Liver (tissue), 9 donors: ENCODE measurements around the gene CASP10. TPM values are rescaled to one million over a fixed set of nuclear protein-coding genes. Genes with fewer than 3 reads are reported as not detected.

Experiments
- DNase-seq: peaks from one replicate; pipeline ENCODE4 v3.0.0-alpha.2; 2017; ENCODE audit warnings: low spot score
- H3K27ac ChIP-seq, 2 donors: one replicate each; pipeline ENCODE4 v1.7.0; 2013; ENCODE audit warnings: inconsistent platforms in 2 of 2, low read length in 2 of 2, control low read depth in 1 of 2, low read depth in 1 of 2, mild to moderate bottlenecking in 1 of 2
- H3K27me3 ChIP-seq, 4 donors: one replicate each; pipeline versions ENCODE4 v1.6.1 to v1.7.0; 2013; ENCODE audit warnings: low read length in 3 of 4, inconsistent platforms in 1 of 4, mild to moderate bottlenecking in 1 of 4, moderate library complexity in 1 of 4; ENCODE audit not compliant: control insufficient read depth in 4 of 4, insufficient read depth in 4 of 4
- H3K36me3 ChIP-seq, 4 donors: one replicate each; pipeline versions ENCODE4 v1.6.1 to v1.7.0; 2013; ENCODE audit warnings: low read length in 3 of 4, mild to moderate bottlenecking in 3 of 4, low read depth in 1 of 4, moderate library complexity in 1 of 4; ENCODE audit not compliant: control insufficient read depth in 4 of 4, insufficient read depth in 3 of 4
- H3K4me1 ChIP-seq, 4 donors: one replicate each; pipeline versions ENCODE4 v1.6.1 to v1.7.0; 2013; ENCODE audit warnings: low read length in 3 of 4, mild to moderate bottlenecking in 3 of 4, moderate library complexity in 1 of 4; ENCODE audit not compliant: control insufficient read depth in 4 of 4, insufficient read depth in 4 of 4
- H3K4me3 ChIP-seq, 3 donors: one replicate each; pipeline versions ENCODE4 v1.6.1 to v1.7.0; 2013; ENCODE audit warnings: low read length in 3 of 3, control low read depth in 1 of 3, low read depth in 1 of 3, mild to moderate bottlenecking in 1 of 3
- H3K9ac ChIP-seq, 2 donors: one replicate each; pipeline ENCODE4 v1.7.0; 2013; ENCODE audit warnings: low read length in 2 of 2, mild to moderate bottlenecking in 2 of 2, moderate library complexity in 2 of 2, control low read depth in 1 of 2, low read depth in 1 of 2
- H3K9me3 ChIP-seq, 4 donors: one replicate each; pipeline versions ENCODE4 v1.6.1 to v1.7.0; 2013; ENCODE audit warnings: low read length in 3 of 4; ENCODE audit not compliant: control insufficient read depth in 4 of 4
- ATF3 ChIP-seq: IDR thresholded peaks from 2 replicates; pipeline ENCODE4 v1.6.1; 2016; ENCODE audit warnings: antibody characterized with exemption
- FOXA1 ChIP-seq: IDR thresholded peaks from 2 replicates; pipeline ENCODE4 v1.6.1; 2016; ENCODE audit warnings: antibody characterized with exemption
- FOXA2 ChIP-seq: IDR thresholded peaks from 2 replicates; pipeline ENCODE4 v1.6.1; 2016; ENCODE audit warnings: antibody characterized with exemption
- GABPA ChIP-seq, 2 donors: IDR thresholded peaks in 1 of 2; conservative IDR thresholded peaks in 1 of 2; 2 replicates each; pipeline ENCODE4 v1.6.1; 2016; ENCODE audit warnings: antibody characterized with exemption in 2 of 2, mild to moderate bottlenecking in 1 of 2, moderate library complexity in 1 of 2
- HNF4A ChIP-seq, 2 donors: conservative IDR thresholded peaks; 2 replicates each; pipeline ENCODE4 v1.6.1; 2016; ENCODE audit warnings: antibody characterized with exemption in 2 of 2, mild to moderate bottlenecking in 2 of 2
- JUND ChIP-seq, 2 donors: IDR thresholded peaks; 2 replicates each; pipeline ENCODE4 v1.6.1; 2016; ENCODE audit warnings: antibody characterized with exemption in 2 of 2
- NR2F2 ChIP-seq: IDR thresholded peaks from 2 replicates; pipeline ENCODE4 v1.6.1; 2016; ENCODE audit warnings: antibody characterized with exemption
- RXRA ChIP-seq, 2 donors: IDR thresholded peaks; 2 replicates each; pipeline ENCODE4 v1.6.1; 2017 to 2018; ENCODE audit warnings: antibody characterized with exemption in 2 of 2, mild to moderate bottlenecking in 1 of 2
- SP1 ChIP-seq: IDR thresholded peaks from 2 replicates; pipeline ENCODE4 v1.6.1; 2018; ENCODE audit warnings: antibody characterized with exemption, mild to moderate bottlenecking
- TAF1 ChIP-seq: conservative IDR thresholded peaks from 2 replicates; pipeline ENCODE4 v1.6.1; 2016; ENCODE audit warnings: antibody characterized with exemption, mild to moderate bottlenecking
- YY1 ChIP-seq: IDR thresholded peaks from 2 replicates; pipeline ENCODE4 v1.6.1; 2016; ENCODE audit warnings: antibody characterized with exemption, mild to moderate bottlenecking
- ZBTB33 ChIP-seq: IDR thresholded peaks from 2 replicates; pipeline ENCODE4 v1.6.1; 2016; ENCODE audit warnings: antibody characterized with exemption
- WGBS: extraction: QIAGEN DNeasy Blood & Tissue Kit; methylation state at CpG from one replicate; pipeline ENCODE4 v1.1.7; 2013; 5-methylcytosine and 5-hydroxymethylcytosine counted together
- polyA plus RNA-seq, 2 donors: library from polyadenylated mRNA; stranded (reverse) in 1 of 2; unstranded in 1 of 2; fragments of 200-250 nt in 1 of 2; fragments of >200 nt in 1 of 2; fragmentation: Nextera tagmentation in 1 of 2; extraction: Ambion mirVana in 1 of 2; gene quantifications; one replicate each; pipeline versions ENCODE4 v1.2.1 to v1.2.3, GENCODE V29; 2013 to 2015
- total RNA-seq, 2 donors: library from RNA; depleted of rRNA; stranded (reverse); fragments of >200 nt; gene quantifications; one replicate each; pipeline ENCODE4 v1.2.3, GENCODE V29; 2014
- donor health status: healthy.
- donor health status: healthy.
- donor health status: healthy.
- donor health status: healthy.
- donor health status: healthy.

CASP10 gene
- total and polyA plus RNA-seq, 4 donors = 2.2 to 13.6 (median 5.6) TPM

GRCh38 chr2:201267278-201268030 lies 84.5 kb downstream of the CASP10 start:
- Histone ChIP-seq H3K4me3 (no peak overlapping the region), H3K36me3 (peaks cover 0 to 15% (median 3%) of the 10 kb centered on the region in 4 donors), H3K27ac (no peak overlapping the region), H3K4me1 (peaks cover 0 to 7% (median 0%) of the 10 kb centered on the region in 4 donors), H3K9me3 (no peaks in the 10 kb centered on the region), H3K9ac (no peak overlapping the region), H3K27me3 (no peaks in the 10 kb centered on the region)
- DNase-seq = no peak
- no peak for TF ChIP-seq HNF4A (conservative IDR thresholded peaks at IDR 0.05)
- no peak for TF ChIP-seq ZBTB33
- WGBS = 93% methylated on average over 12 of the region's 12 CpGs

GRCh38 chr2:201269764-201270163 lies 86.8 kb downstream of the CASP10 start:
- TF ChIP-seq HNF4A (conservative IDR thresholded peaks at IDR 0.05) (peak in 1 of 2 donors; percentile 54), ATF3 (no peak), SP1 (peak; percentile 56)
- Histone ChIP-seq H3K36me3 (peaks cover 1 to 29% (median 12%) of the 10 kb centered on the region in 4 donors), H3K4me3 (no peak overlapping the region), H3K27ac (no peak overlapping the region), H3K27me3 (no peaks in the 10 kb centered on the region), H3K4me1 (peaks cover 0 to 3% (median 0%) of the 10 kb centered on the region in 4 donors), H3K9ac (no peak overlapping the region), H3K9me3 (no peaks in the 10 kb centered on the region)
- 80% methylated on average over 2 of the region's 2 CpGs for WGBS
- DNase-seq = no peak

GRCh38 chr2:201270293-201271001 lies 87.5 kb downstream of the CASP10 start:
- 92% methylated on average over 9 of the region's 9 CpGs for WGBS
- H3K9ac ChIP-seq = no peak overlapping the region

GRCh38 chr2:201271917-201272316 lies 89.0 kb downstream of the CASP10 start:
- TF ChIP-seq ATF3 (no peak), RXRA (IDR thresholded peaks at IDR 0.05) (no peak), FOXA2 (no peak), YY1 (no peak), ZBTB33 (no peak), JUND (IDR thresholded peaks at IDR 0.05) (no peak), GABPA (IDR thresholded peaks at IDR 0.05 in 1 of 2, conservative IDR thresholded peaks at IDR 0.05 in 1 of 2) (no peak), FOXA1 (no peak), TAF1 (no peak)
- no peak for DNase-seq
- Histone ChIP-seq H3K4me3 (no peak overlapping the region), H3K9ac (no peak overlapping the region), H3K27ac (no peak overlapping the region), H3K36me3 (peaks cover 5 to 43% (median 30%) of the 10 kb centered on the region in 4 donors), H3K27me3 (no peaks in the 10 kb centered on the region), H3K9me3 (no peaks in the 10 kb centered on the region), H3K4me1 (peaks cover 0 to 3% (median 0%) of the 10 kb centered on the region in 4 donors)
- WGBS = 96% methylated on average over 2 of the region's 2 CpGs

More at GRCh38 chr2:201270293-201271001, 87.5 kb downstream of the CASP10 start:
- peaks cover 0 to 3% (median 0%) of the 10 kb centered on the region in 4 donors for H3K4me1 ChIP-seq
- no peaks in the 10 kb centered on the region for H3K27me3 ChIP-seq
- H3K36me3 ChIP-seq = peaks cover 1 to 33% (median 18%) of the 10 kb centered on the region in 4 donors
- TF ChIP-seq JUND (IDR thresholded peaks at IDR 0.05) = no peak
- TF ChIP-seq FOXA2 = no peak
- TF ChIP-seq NR2F2 = no peak
- no peak for TF ChIP-seq SP1
- no peak for TF ChIP-seq YY1
- TF ChIP-seq RXRA (IDR thresholded peaks at IDR 0.05) = no peak
- TF ChIP-seq TAF1 = no peak
- H3K27ac ChIP-seq = no peak overlapping the region
- no peak for DNase-seq
- no peak overlapping the region for H3K4me3 ChIP-seq
- H3K9me3 ChIP-seq = no peaks in the 10 kb centered on the region
